T-cell (primary cell): Measurements from ENCODE around the gene CGB1. TPM values are rescaled to one million over a fixed set of nuclear protein-coding genes. Genes with fewer than 3 reads are reported as not detected.

Source experiments
- ATAC-seq, 4 experiments: fragments of 200-7000 bp in 3 of 4; fragments of 150-1000 bp in 1 of 4; cut with Tn5 transposase; replicated peaks in 1 of 4; 1 replicate in 3 of 4; 2 replicates in 1 of 4; pipeline ENCODE4 v1.10.0; 2021; ENCODE audit warnings: moderate library complexity in 3 of 4, mild to moderate bottlenecking in 2 of 4, moderate number of reproducible peaks in 1 of 4
- CTCF ChIA-PET, 2 donors: fragments of 300-600 bp; sonication (Branson Sonifier 250); formaldehyde crosslinking; loops; one replicate each; lab custom pipeline; 2022; ENCODE audit warnings: antibody characterized with exemption in 2 of 2; lab: Charles Lee
- POLR2A ChIA-PET, 2 donors: fragments of 300-600 bp; sonication (Branson Sonifier 250); formaldehyde crosslinking; loops; one replicate each; lab custom pipeline; 2022; ENCODE audit warnings: antibody characterized with exemption in 2 of 2; lab: Charles Lee
- DNase-seq, 35 experiments: peaks; one replicate each; pipeline versions ENCODE4 v3.0.0 to v3.0.0-alpha.2; 2013 to 2023
- H3K27ac ChIP-seq: one replicate; pipeline ENCODE4 v1.5.1; 2013; ENCODE audit warnings: low read length
- H3K27me3 ChIP-seq, 2 experiments: replicated peaks in 1 of 2; 1 replicate in 1 of 2; 2 replicates in 1 of 2; pipeline versions ENCODE4 v1.6.1 to v1.7.0; 2013; ENCODE audit warnings: low read length in 1 of 2, mixed read lengths in 1 of 2; ENCODE audit not compliant: control insufficient read depth in 2 of 2, insufficient read depth in 2 of 2; ENCODE audit errors: extremely low read depth in 1 of 2
- H3K36me3 ChIP-seq, 2 donors: 1 replicate in 1 of 2; 2 replicates in 1 of 2; pipeline versions ENCODE4 v1.6.1 to v1.7.0; 2013; ENCODE audit warnings: low read length in 1 of 2; ENCODE audit not compliant: control insufficient read depth in 2 of 2, insufficient read depth in 1 of 2; ENCODE audit errors: extremely low read depth in 1 of 2
- H3K4me1 ChIP-seq, 2 experiments: 1 replicate in 1 of 2; 2 replicates in 1 of 2; pipeline versions ENCODE4 v1.6.1 to v1.7.0; 2013; ENCODE audit warnings: low read length in 2 of 2, mixed read lengths in 1 of 2; ENCODE audit not compliant: insufficient read depth in 2 of 2, control insufficient read depth in 1 of 2; ENCODE audit errors: extremely low read depth in 1 of 2
- H3K4me3 ChIP-seq, 2 donors: 1 replicate in 1 of 2; 2 replicates in 1 of 2; pipeline versions ENCODE4 v1.5.1 to v1.7.0; 2013; ENCODE audit warnings: mild to moderate bottlenecking in 2 of 2, low read length in 1 of 2, moderate library complexity in 1 of 2; ENCODE audit not compliant: control insufficient read depth in 1 of 2; ENCODE audit errors: extremely low read depth in 1 of 2
- H3K9me3 ChIP-seq: 2 replicates; pipeline ENCODE4 v1.7.0; 2013
- H3K27ac Mint-ChIP-seq, 2 donors: one replicate each; pipeline ENCODE4 v1.8.0; 2020 to 2021; ENCODE audit warnings: mild to moderate bottlenecking in 2 of 2, mixed read lengths in 2 of 2
- H3K27me3 Mint-ChIP-seq, 2 donors: one replicate each; pipeline ENCODE4 v1.8.0; 2021 to 2022; ENCODE audit warnings: mixed read lengths in 2 of 2
- H3K36me3 Mint-ChIP-seq: one replicate; pipeline ENCODE4 v1.8.0; 2021; ENCODE audit warnings: mixed read lengths
- H3K4me1 Mint-ChIP-seq, 3 donors: one replicate each; pipeline ENCODE4 v1.8.0; 2020 to 2022; ENCODE audit warnings: mixed read lengths in 3 of 3, mild to moderate bottlenecking in 1 of 3
- H3K4me3 Mint-ChIP-seq, 3 donors: one replicate each; pipeline ENCODE4 v1.8.0; 2020 to 2022; ENCODE audit warnings: mild to moderate bottlenecking in 3 of 3, mixed read lengths in 3 of 3, moderate library complexity in 3 of 3
- H3K9me3 Mint-ChIP-seq, 3 donors: one replicate each; pipeline ENCODE4 v1.8.0; 2020 to 2022; ENCODE audit warnings: mixed read lengths in 3 of 3
- WGBS: methylation state at CpG from one replicate; pipeline ENCODE4 v1.1.5; 2013; ENCODE audit warnings: missing lambda C conversion rate; ENCODE audit not compliant: insufficient coverage; 5-methylcytosine and 5-hydroxymethylcytosine counted together
- total RNA-seq, 35 experiments: library from RNA in 6 of 35; stranded (reverse) in 6 of 35; fragments of 120-200 nt in 1 of 35; gene quantifications; one replicate each; pipeline versions ENCODE4 v1.2.1 to v1.2.4 and lab custom pipeline; 2013 to 2026

The CGB1 gene
- total RNA-seq, 5 donors from 2014 or later (not counting 1 experiment from before 2014, with no cell fraction given): not detected

DNA sequence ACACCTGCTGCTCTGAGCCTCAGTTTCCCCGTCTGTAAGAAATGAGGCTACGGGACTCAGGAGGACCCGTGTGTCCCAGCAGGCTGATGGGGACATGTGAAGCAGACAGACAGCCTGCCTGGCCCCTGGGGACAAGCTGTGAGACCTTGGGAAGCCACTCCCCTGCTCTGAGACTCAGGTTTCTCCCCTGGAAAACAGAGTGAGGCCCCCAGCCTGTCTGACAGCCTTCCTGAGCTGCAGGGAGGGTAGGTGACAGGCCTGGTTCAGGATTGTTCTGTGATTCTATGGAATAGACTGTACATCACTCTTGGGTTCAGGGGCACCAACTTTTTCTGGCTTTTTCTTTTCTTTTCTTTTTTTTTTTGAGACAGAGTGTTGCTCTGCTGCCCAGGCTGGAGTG lies 30.9 kb upstream of the CGB1 start:
- Histone ChIP-seq H3K9me3 (no peaks in the 10 kb centered on the region), H3K36me3 (no peaks in the 10 kb centered on the region), H3K4me1 (peaks cover 0 to 12% of the 10 kb centered on the region in 2 experiments), H3K4me3 (no peak overlapping the region), H3K27me3 (peaks cover 7 to 81% of the 10 kb centered on the region in 2 experiments), H3K27ac (no peak overlapping the region)
- 53% methylated on average over 3 of the region's 3 CpGs for WGBS
- Mint-ChIP-seq H3K4me1 (peaks cover 1 to 11% (median 6%) of the 10 kb centered on the region in 3 donors), H3K27ac (no peak overlapping the region), H3K9me3 (peaks cover 0 to 5% (median 0%) of the 10 kb centered on the region in 3 donors), H3K36me3 (no peaks in the 10 kb centered on the region), H3K27me3 (peaks cover 46 to 73% of the 10 kb centered on the region in 2 donors), H3K4me3 (no peak overlapping the region)
- ATAC-seq: no peak
- POLR2A ChIA-PET: no interaction called here
- no peak for DNase-seq
- CTCF ChIA-PET: interaction anchor here (0.6 to 0.7 kb wide), 2 partner anchors 9 to 155 kb away, joined by 3 to 4 read pairs; no protein-coding TSS in a partner anchor

DNA sequence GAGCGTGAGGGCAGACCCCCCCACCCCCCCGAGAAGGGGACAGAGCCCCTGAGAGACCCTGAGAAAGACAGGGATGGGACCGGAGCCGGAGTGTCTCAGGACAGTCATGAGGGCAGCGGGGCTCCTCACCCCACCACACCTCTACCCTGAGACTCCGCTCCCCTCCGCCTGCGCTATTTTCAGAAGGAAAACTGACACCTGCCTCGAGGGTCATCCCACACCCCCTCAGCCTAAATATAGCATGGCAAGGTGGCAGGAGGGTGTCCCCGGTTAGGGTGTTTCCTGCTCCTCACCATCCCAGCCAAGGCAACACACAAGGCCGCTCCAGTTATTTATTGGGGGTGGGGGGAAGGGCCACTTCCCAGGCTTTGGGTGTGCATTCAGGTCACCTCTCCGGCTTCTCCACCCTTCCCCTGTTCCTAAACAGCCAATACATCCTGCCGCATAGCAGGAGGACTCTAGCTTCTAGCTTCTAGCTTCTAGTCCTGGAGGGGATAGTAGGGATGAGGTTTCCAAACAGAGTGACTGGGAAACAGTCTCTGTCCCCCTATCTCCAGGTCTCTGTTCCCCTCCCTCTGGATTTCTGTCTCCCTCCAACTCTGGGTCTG lies 29.3 kb upstream of the CGB1 start:
- peaks cover 0 to 7% of the 10 kb centered on the region in 2 experiments for H3K4me1 ChIP-seq
- H3K4me3 ChIP-seq: no peak overlapping the region
- DNase-seq (no peak), ATAC-seq (no peak)
- CTCF ChIA-PET: no interaction called here
- H3K27me3 ChIP-seq: peaks cover 7 to 89% of the 10 kb centered on the region in 2 experiments
- peaks cover 0 to 9% (median 3%) of the 10 kb centered on the region in 3 donors for H3K4me1 Mint-ChIP-seq
- no peak overlapping the region for H3K27ac Mint-ChIP-seq
- no peak overlapping the region for H3K4me3 Mint-ChIP-seq
- H3K27ac ChIP-seq: no peak overlapping the region
- H3K36me3 Mint-ChIP-seq: no peaks in the 10 kb centered on the region
- H3K9me3 ChIP-seq: no peaks in the 10 kb centered on the region
- POLR2A ChIA-PET: no interaction called here
- peaks cover 44 to 68% of the 10 kb centered on the region in 2 donors for H3K27me3 Mint-ChIP-seq
- H3K36me3 ChIP-seq: no peaks in the 10 kb centered on the region
- H3K9me3 Mint-ChIP-seq: peaks cover 0 to 5% (median 0%) of the 10 kb centered on the region in 3 donors
- no CpG with 5 or more reads among the region's 13 CpGs for WGBS

DNA sequence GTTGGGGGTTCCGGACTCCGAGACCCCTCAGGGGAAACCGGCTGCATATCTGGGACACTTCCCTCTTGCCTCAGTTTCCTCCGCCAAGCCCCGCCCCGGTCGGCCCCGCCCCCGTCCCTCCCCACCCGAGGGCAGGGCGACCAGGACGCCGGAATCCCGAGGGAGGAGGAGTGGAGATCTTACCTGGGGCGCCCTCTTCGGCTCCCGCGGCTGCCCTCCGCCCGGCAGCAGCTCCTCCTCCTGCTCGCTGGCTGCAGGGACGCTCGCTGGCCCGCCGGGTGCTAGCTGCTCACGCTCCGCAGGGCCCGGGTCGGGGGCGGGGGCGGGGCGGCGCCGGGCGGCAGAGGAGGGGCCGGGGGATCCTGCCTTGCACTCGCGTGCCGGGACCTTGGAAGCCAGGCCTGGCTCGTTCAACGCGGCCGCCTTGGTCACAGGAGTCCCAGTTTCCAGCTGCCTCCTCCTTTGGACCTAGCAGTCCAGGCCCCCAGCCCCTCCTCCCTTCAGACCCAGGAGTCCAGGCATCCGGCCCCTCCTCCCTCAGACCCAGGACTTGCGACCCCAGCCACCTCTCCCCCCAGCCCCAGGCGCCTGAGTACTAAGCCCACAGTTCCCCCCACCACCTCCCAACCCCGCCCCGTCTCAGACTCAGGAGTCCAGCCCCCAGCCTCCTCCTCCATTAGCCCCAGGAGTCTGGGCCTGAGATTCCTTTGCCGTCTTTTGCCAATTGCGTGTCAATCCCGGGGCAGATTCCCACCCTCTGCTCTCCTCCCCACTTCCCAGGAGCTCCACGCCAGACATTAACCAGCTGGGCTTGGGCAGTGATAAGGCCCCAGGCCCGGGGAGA lies 28.3 kb upstream of the CGB1 start, which contains the start of gene NTF4:
Gene NTF4, minus strand, starts transcription at position 51 of the 844 bp plus-strand sequence. CDS start 2,821 bp downstream, outside the sequence.
- Histone ChIP-seq H3K4me1 (peaks cover 0 to 7% of the 10 kb centered on the region in 2 experiments), H3K9me3 (no peaks in the 10 kb centered on the region), H3K27ac (no peak within 1 kb of the TSS), H3K4me3 (no peak within 1 kb of the TSS), H3K27me3 (peaks cover 7 to 83% of the 10 kb centered on the region in 2 experiments), H3K36me3 (no peaks in the 10 kb centered on the region)
- H3K36me3 Mint-ChIP-seq: peaks cover 3% of the 10 kb centered on the region
- no peak for DNase-seq
- POLR2A ChIA-PET: interaction anchor here in 1 of 2 donors (0.6 kb wide), 1 partner anchor 137 kb away, joined by 6 read pairs; no protein-coding TSS in a partner anchor
- no peak within 1 kb of the TSS for H3K27ac Mint-ChIP-seq
- H3K4me1 Mint-ChIP-seq: peaks cover 0 to 5% (median 3%) of the 10 kb centered on the region in 3 donors
- peaks cover 0 to 5% (median 0%) of the 10 kb centered on the region in 3 donors for H3K9me3 Mint-ChIP-seq
- WGBS: 7% methylated on average over 44 of the region's 53 CpGs
- ATAC-seq: peak in 3 of 4 experiments; percentile 15 to 39 (median 19)
- H3K27me3 Mint-ChIP-seq: peaks cover 44 to 64% of the 10 kb centered on the region in 2 donors
- CTCF ChIA-PET: no interaction called here
- peak within 1 kb of the TSS in 1 of 3 donors; percentile 13 for H3K4me3 Mint-ChIP-seq

DNA sequence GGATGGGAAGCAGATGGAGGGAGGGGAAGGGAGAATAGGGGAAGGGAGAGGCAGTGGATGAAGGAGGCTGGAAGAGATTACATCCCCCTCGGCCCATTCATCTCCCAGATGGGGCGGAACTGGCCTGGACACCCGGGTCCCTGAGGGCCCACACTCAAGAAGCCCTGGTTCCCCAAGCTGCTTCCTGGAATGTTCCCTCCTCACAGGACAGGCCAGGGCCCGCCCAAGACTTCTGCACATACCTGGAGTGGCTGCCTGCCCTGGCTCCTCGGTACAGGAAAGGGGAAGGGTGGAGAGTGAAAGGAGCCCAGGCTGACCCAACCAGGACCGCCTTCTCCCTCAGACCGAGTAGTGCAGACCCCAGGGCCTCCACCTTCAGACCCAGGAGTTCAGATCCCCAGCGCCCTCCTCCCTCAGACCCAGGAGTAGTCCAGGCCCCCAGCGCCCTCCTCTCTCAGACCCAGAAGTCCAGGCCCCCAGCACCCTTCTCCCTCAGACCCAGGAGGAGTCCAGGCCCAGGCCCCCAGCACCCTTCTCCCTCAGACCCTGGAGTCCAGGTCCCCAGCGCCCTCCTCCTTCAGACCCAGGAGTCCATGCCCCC lies 27.4 kb upstream of the CGB1 start:
- Mint-ChIP-seq H3K27me3 (peaks cover 37 to 64% of the 10 kb centered on the region in 2 donors), H3K9me3 (no peaks in the 10 kb centered on the region), H3K4me3 (peak overlapping the region in 1 of 3 donors; percentile 13), H3K4me1 (peaks cover 0 to 5% (median 3%) of the 10 kb centered on the region in 3 donors), H3K36me3 (peaks cover 3% of the 10 kb centered on the region), H3K27ac (no peak overlapping the region)
- H3K36me3 ChIP-seq: no peaks in the 10 kb centered on the region
- CTCF ChIA-PET: no interaction called here
- peaks cover 5 to 83% of the 10 kb centered on the region in 2 experiments for H3K27me3 ChIP-seq
- no peak overlapping the region for H3K27ac ChIP-seq
- H3K4me1 ChIP-seq: peaks cover 0 to 7% of the 10 kb centered on the region in 2 experiments
- WGBS: 41% methylated on average over 4 of the region's 10 CpGs
- ATAC-seq (no peak), DNase-seq (no peak)
- H3K9me3 ChIP-seq: no peaks in the 10 kb centered on the region
- H3K4me3 ChIP-seq: no peak overlapping the region
- POLR2A ChIA-PET: interaction anchor here in 1 of 2 donors (0.6 kb wide), 1 partner anchor 138 kb away, joined by 6 read pairs; no protein-coding TSS in a partner anchor

DNA sequence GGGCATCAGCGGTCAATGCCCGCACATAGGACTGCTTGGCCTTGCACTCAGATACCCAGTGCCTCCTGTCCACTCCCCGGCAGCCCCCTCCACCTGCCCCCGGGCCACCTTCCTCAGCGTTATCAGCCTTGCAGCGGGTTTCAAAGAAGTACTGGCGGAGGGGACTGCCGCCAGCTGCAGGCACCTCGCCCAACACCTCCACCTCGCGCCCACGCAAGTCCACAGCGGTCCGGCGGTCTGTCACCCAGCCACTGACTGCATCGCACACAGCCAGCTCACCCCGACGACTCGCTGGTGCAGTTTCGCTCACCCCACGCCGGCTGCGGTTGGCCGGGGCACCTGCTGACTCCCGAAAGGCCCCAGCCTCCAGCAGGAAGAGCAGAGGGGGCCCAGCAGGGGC lies 24.8 kb upstream of the CGB1 start:
- CTCF ChIA-PET: no interaction called here
- 35% methylated on average over 20 of the region's 25 CpGs for WGBS

DNA sequence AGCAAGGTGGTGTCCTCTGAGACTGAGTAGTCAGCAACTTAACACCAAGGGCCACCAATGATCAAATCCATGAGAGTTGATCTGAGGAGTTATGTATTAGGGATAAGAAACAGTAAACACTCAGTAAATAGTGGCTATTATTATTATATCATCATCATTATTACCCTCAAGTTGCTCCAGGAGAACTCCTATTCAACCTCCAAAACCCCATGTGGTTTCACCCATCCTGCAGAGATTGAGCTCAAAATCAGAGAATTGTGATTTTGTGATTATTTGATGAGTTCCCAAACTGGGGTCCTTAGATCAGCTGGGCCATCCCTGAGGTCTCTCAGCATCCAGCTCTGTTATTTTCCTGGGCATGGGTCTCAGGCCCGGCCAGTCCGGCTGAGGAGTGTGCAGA lies 24.3 kb upstream of the CGB1 start:
- H3K4me1 ChIP-seq: peaks cover 5 to 29% of the 10 kb centered on the region in 2 experiments
- no peak for ATAC-seq
- Mint-ChIP-seq H3K9me3 (no peaks in the 10 kb centered on the region), H3K4me3 (no peak overlapping the region), H3K27ac (no peak overlapping the region), H3K4me1 (peaks cover 19 to 26% (median 20%) of the 10 kb centered on the region in 3 donors), H3K36me3 (peaks cover 3% of the 10 kb centered on the region), H3K27me3 (peaks cover 26 to 62% of the 10 kb centered on the region in 2 donors)
- CTCF ChIA-PET: no interaction called here
- H3K4me3 ChIP-seq: no peak overlapping the region
- no peak overlapping the region for H3K27ac ChIP-seq
- POLR2A ChIA-PET: no interaction called here
- no peaks in the 10 kb centered on the region for H3K9me3 ChIP-seq
- H3K27me3 ChIP-seq: peaks cover 0 to 91% of the 10 kb centered on the region in 2 experiments
- WGBS: 100% methylated on average over 2 of the region's 2 CpGs
- no peak for DNase-seq
- H3K36me3 ChIP-seq: no peaks in the 10 kb centered on the region

More for the DNA sequence above, 24.8 kb upstream of the CGB1 start:
- POLR2A ChIA-PET: no interaction called here
- no peaks in the 10 kb centered on the region for H3K36me3 ChIP-seq
- H3K27ac ChIP-seq: no peak overlapping the region
- Mint-ChIP-seq H3K36me3 (peaks cover 3% of the 10 kb centered on the region), H3K4me1 (peaks cover 18 to 24% (median 20%) of the 10 kb centered on the region in 3 donors), H3K27me3 (peaks cover 30 to 66% of the 10 kb centered on the region in 2 donors), H3K4me3 (no peak overlapping the region), H3K27ac (no peak overlapping the region), H3K9me3 (no peaks in the 10 kb centered on the region)
- DNase-seq: no peak
- H3K4me1 ChIP-seq: peaks cover 5 to 24% of the 10 kb centered on the region in 2 experiments
- H3K9me3 ChIP-seq: no peaks in the 10 kb centered on the region
- no peak for ATAC-seq
- H3K27me3 ChIP-seq: peaks cover 0 to 91% of the 10 kb centered on the region in 2 experiments
- no peak overlapping the region for H3K4me3 ChIP-seq
